ENCODE data around the gene AIPL1.

DNA sequence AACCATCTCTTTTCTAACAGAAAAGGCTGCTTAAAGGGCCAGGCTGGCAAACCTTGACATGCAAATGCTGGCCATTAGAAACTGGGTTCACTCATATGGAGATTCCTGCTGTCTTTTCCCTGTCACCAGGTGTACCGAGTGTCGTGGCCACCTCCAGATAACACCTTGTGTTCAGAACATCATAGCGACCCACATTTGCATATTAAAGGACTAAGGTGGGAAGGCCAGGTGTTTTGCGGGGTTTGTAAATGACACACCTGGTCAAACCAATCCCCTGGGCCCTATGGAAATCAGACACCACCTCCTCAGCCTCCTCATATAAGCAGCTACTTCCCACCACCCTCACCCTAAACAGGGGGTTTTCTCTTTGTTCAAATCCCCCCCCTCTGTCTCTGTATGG lies 2.5 kb upstream of the AIPL1 start:
- TF ChIP-seq, protein P1, sequence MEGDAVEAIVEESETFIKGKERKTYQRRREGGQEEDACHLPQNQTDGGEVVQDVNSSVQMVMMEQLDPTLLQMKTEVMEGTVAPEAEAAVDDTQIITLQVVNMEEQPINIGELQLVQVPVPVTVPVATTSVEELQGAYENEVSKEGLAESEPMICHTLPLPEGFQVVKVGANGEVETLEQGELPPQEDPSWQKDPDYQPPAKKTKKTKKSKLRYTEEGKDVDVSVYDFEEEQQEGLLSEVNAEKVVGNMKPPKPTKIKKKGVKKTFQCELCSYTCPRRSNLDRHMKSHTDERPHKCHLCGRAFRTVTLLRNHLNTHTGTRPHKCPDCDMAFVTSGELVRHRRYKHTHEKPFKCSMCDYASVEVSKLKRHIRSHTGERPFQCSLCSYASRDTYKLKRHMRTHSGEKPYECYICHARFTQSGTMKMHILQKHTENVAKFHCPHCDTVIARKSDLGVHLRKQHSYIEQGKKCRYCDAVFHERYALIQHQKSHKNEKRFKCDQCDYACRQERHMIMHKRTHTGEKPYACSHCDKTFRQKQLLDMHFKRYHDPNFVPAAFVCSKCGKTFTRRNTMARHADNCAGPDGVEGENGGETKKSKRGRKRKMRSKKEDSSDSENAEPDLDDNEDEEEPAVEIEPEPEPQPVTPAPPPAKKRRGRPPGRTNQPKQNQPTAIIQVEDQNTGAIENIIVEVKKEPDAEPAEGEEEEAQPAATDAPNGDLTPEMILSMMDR (IDR thresholded peaks at IDR 0.05), result no peak
- no peak for TF ChIP-seq POLR2AphosphoS5 (IDR thresholded peaks at IDR 0.05)
